Measurements from ENCODE around the gene NUP62.

The NUP62 gene

GRCh38 chr19:49875177-49875576 is 54.1 kb downstream of the NUP62 start:
- Histone ChIP-seq H3K4me1 (ENCODE audit: low read depth, poor library complexity, severe bottlenecking) (peaks cover 28% of the 10 kb centered on the region), H3K9ac (peak overlapping the region; percentile 94; the same call in 1 of the 2 replicates), H3K27ac (peak overlapping the region; percentile 94; the same call in 1 of the 2 replicates), H4K20me1 (ENCODE audit: insufficient read depth) (no peaks in the 10 kb centered on the region), H3K4me3 (IDR thresholded peaks at IDR 0.05; ENCODE audit: insufficient read depth, low read depth, low read length) (no peak overlapping the region), H3K27me3 (ENCODE audit: insufficient read depth, low read depth) (no peaks in the 10 kb centered on the region), H3K4me2 (peak overlapping the region; percentile 81), H3K79me2 (ENCODE audit: insufficient read depth, low read depth) (peaks cover 23% of the 10 kb centered on the region), H2AFZ (ENCODE audit: low read depth) (no peak overlapping the region), H3K36me3 (ENCODE audit: insufficient read depth) (no peaks in the 10 kb centered on the region)
- no peak for TF ChIP-seq CTCF (conservative IDR thresholded peaks at IDR 0.05; ENCODE audit: low read depth, low read length)

GRCh38 chr19:49874503-49875157 is 54.7 kb downstream of the NUP62 start:
- Histone ChIP-seq H4K20me1 (ENCODE audit: insufficient read depth) (no peaks in the 10 kb centered on the region), H3K27ac (no peak overlapping the region; the same call in 1 of the 2 replicates), H3K4me2 (peak overlapping the region; percentile 81; the same call in 1 of the 2 replicates), H3K79me2 (ENCODE audit: insufficient read depth, low read depth) (peaks cover 23% of the 10 kb centered on the region), H3K4me3 (IDR thresholded peaks at IDR 0.05; ENCODE audit: insufficient read depth, low read depth, low read length) (no peak overlapping the region), H3K4me1 (ENCODE audit: low read depth, poor library complexity, severe bottlenecking) (peaks cover 30% of the 10 kb centered on the region), H3K27me3 (ENCODE audit: insufficient read depth, low read depth) (no peaks in the 10 kb centered on the region), H3K9ac (no peak overlapping the region), H2AFZ (ENCODE audit: low read depth) (no peak overlapping the region), H3K36me3 (ENCODE audit: insufficient read depth) (no peaks in the 10 kb centered on the region)
- TF ChIP-seq CTCF (conservative IDR thresholded peaks at IDR 0.05; ENCODE audit: low read depth, low read length) = no peak

GRCh38 chr19:49873834-49874233 is 55.5 kb downstream of the NUP62 start:
- peaks cover 27% of the 10 kb centered on the region for H3K4me1 ChIP-seq (ENCODE audit: low read depth, poor library complexity, severe bottlenecking)
- no peak overlapping the region for H3K27ac ChIP-seq
- H3K4me3 ChIP-seq (IDR thresholded peaks at IDR 0.05; ENCODE audit: insufficient read depth, low read depth, low read length) = no peak overlapping the region
- peaks cover 23% of the 10 kb centered on the region for H3K79me2 ChIP-seq (ENCODE audit: insufficient read depth, low read depth)
- no peak overlapping the region for H2AFZ ChIP-seq (ENCODE audit: low read depth)
- no peak for TF ChIP-seq CTCF (conservative IDR thresholded peaks at IDR 0.05; ENCODE audit: low read depth, low read length)
- no peak overlapping the region for H3K9ac ChIP-seq
- no peaks in the 10 kb centered on the region for H4K20me1 ChIP-seq (ENCODE audit: insufficient read depth)
- no peaks in the 10 kb centered on the region for H3K27me3 ChIP-seq (ENCODE audit: insufficient read depth, low read depth)
- no peaks in the 10 kb centered on the region for H3K36me3 ChIP-seq (ENCODE audit: insufficient read depth)
- H3K4me2 ChIP-seq = no peak overlapping the region

DNA sequence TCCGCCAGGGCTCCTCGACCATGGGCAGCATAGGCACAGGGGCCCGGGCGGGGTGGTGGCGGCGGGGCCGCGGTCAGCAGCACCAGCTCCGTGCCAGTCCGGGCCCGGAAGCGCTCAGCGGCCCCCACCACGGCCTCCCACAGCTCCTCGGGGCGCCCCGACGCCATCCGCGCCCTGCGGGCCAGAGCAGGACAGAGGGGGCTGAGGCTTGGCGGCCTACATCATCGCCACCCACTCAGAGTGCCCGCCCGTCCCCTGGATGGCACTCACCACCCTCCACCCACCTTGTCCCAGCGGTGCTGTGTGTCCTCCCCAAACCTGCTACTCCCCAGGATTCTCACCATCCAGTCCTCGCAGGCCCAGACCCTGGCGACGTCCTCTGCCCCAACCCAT is 56.2 kb downstream of the NUP62 start:
- Histone ChIP-seq H3K4me1 (ENCODE audit: low read depth, poor library complexity, severe bottlenecking) (peaks cover 28% of the 10 kb centered on the region), H2AFZ (ENCODE audit: low read depth) (no peak overlapping the region), H4K20me1 (ENCODE audit: insufficient read depth) (no peaks in the 10 kb centered on the region), H3K27me3 (ENCODE audit: insufficient read depth, low read depth) (no peaks in the 10 kb centered on the region), H3K4me3 (IDR thresholded peaks at IDR 0.05; ENCODE audit: insufficient read depth, low read depth, low read length) (no peak overlapping the region), H3K9ac (no peak overlapping the region), H3K79me2 (ENCODE audit: insufficient read depth, low read depth) (peaks cover 23% of the 10 kb centered on the region), H3K4me2 (no peak overlapping the region), H3K36me3 (ENCODE audit: insufficient read depth) (no peaks in the 10 kb centered on the region), H3K27ac (no peak overlapping the region)
- no peak for TF ChIP-seq CTCF (conservative IDR thresholded peaks at IDR 0.05; ENCODE audit: low read depth, low read length)

All from KMS-11 (cell line).